HCT116 (cell line): ENCODE results near the gene KCTD1. TPM values are rescaled to one million over a fixed set of nuclear protein-coding genes. Genes with fewer than 3 reads are reported as not detected.

Experiments used
- ATAC-seq: fragments of 200-7000 bp; cut with Tn5 transposase; 2 replicates; pipeline ENCODE4 v1.9.1; 2020; ENCODE audit warnings: mild to moderate bottlenecking, moderate library complexity
- BruUV-seq: library from RNA; stranded (reverse); fragments of 400-500 nt; replicated peaks from 2 replicates; lab custom pipeline; 2021; lab: Mats Ljungman, UMichigan
- CTCF ChIA-PET: fragments of 300-600 bp; sonication (Branson Sonifier 250); formaldehyde crosslinking; loops from one replicate; lab custom pipeline; 2021; ENCODE audit warnings: antibody characterized with exemption; lab: Charles Lee
- POLR2A ChIA-PET: fragments of 300-600, 350-600 bp; sonication (Branson Sonifier 250); formaldehyde crosslinking; loops from one replicate; lab custom pipeline; 2021; ENCODE audit warnings: antibody characterized with exemption; lab: Charles Lee
- RAD21 ChIA-PET, 2 experiments: fragments of 300-600 bp; sonication (Branson Sonifier 250); formaldehyde crosslinking; loops; one replicate each; lab custom pipeline; 2023; ENCODE audit warnings: low total read pairs in 2 of 2; ENCODE audit not compliant: uncharacterized antibody in 2 of 2, unreplicated experiment in 2 of 2, low non-redundant PET in 1 of 2; lab: Charles Lee
- DNase-seq: peaks from one replicate; pipeline ENCODE4 v3.0.0-alpha.2; 2010; ENCODE audit warnings: low read depth, low spot score
- H2AFZ ChIP-seq: fragments of 200-600 bp; shearing (Covaris generic), sonication (generic); 2 replicates; pipeline ENCODE4 v1.6.1; 2017; ENCODE audit warnings: low read depth, mixed run types, mixed read lengths, antibody characterized with exemption, low read length; ENCODE audit not compliant: poor library complexity, severe bottlenecking
- H3K27ac ChIP-seq: 2 replicates; pipeline ENCODE4 v1.5.1; 2012; ENCODE audit warnings: low read depth, low read length
- H3K27me3 ChIP-seq: fragments of 200-600 bp; sonication (generic); 2 replicates; pipeline ENCODE4 v1.6.1; 2016; ENCODE audit warnings: mixed run types, low read length, mixed read lengths; ENCODE audit not compliant: insufficient read depth
- H3K36me3 ChIP-seq, 2 experiments: fragments of 200-500 bp in 1 of 2; fragments of 200-600 bp in 1 of 2; sonication (Bioruptor generic) in 1 of 2; sonication (generic) in 1 of 2; 2 replicates each; pipeline versions ENCODE4 v1.5.1 to v1.6.1; 2014 to 2016; ENCODE audit warnings: low read length in 2 of 2, inconsistent platforms in 1 of 2, mixed read lengths in 1 of 2, mixed run types in 1 of 2; ENCODE audit not compliant: insufficient read depth in 2 of 2, control insufficient read depth in 1 of 2
- H3K4me1 ChIP-seq, 2 experiments: fragments of 200-600 bp in 1 of 2; sonication (generic) in 1 of 2; 2 replicates each; pipeline versions ENCODE4 v1.5.1 to v1.6.1; 2012 to 2017; ENCODE audit warnings: low read length in 2 of 2, inconsistent platforms in 1 of 2, mild to moderate bottlenecking in 1 of 2, mixed read lengths in 1 of 2, mixed run types in 1 of 2, moderate library complexity in 1 of 2; ENCODE audit not compliant: insufficient read depth in 2 of 2, control insufficient read depth in 1 of 2
- H3K4me2 ChIP-seq: fragments of 200-600 bp; sonication (generic); 2 replicates; pipeline ENCODE4 v1.6.1; 2017; ENCODE audit warnings: mixed run types, low read length, mixed read lengths
- H3K4me3 ChIP-seq, 2 experiments: fragments of 200-600 bp in 1 of 2; sonication (generic) in 1 of 2; replicated peaks in 1 of 2; 2 replicates each; pipeline ENCODE4 v1.5.1; 2011 to 2016; ENCODE audit warnings: low read length in 2 of 2, control low read depth in 1 of 2, low read depth in 1 of 2, mild to moderate bottlenecking in 1 of 2, mixed read lengths in 1 of 2, mixed run types in 1 of 2
- H3K79me2 ChIP-seq: fragments of 200-600 bp; sonication (generic); 2 replicates; pipeline ENCODE4 v1.6.1; 2017; ENCODE audit warnings: mild to moderate bottlenecking, mixed run types, low read length, moderate library complexity, mixed read lengths; ENCODE audit not compliant: insufficient read depth
- H3K9ac ChIP-seq: fragments of 200-600 bp; sonication (generic); 2 replicates; pipeline ENCODE4 v1.6.1; 2016; ENCODE audit warnings: low read length, mixed read lengths
- H3K9me2 ChIP-seq: fragments of 200-600 bp; sonication (generic), shearing (Covaris generic); 2 replicates; pipeline ENCODE4 v1.6.1; 2017; ENCODE audit warnings: mixed run types, mild to moderate bottlenecking, moderate library complexity; ENCODE audit not compliant: insufficient read depth
- H3K9me3 ChIP-seq, 2 experiments: fragments of 200-500 bp in 1 of 2; fragments of 200-600 bp in 1 of 2; sonication (Bioruptor generic) in 1 of 2; sonication (generic) in 1 of 2; 2 replicates each; pipeline ENCODE4 v1.6.1; 2014 to 2017; ENCODE audit warnings: low read length in 2 of 2, mixed read lengths in 2 of 2, inconsistent platforms in 1 of 2, low read depth in 1 of 2, mild to moderate bottlenecking in 1 of 2, mixed run types in 1 of 2, moderate library complexity in 1 of 2; ENCODE audit not compliant: control insufficient read depth in 1 of 2, insufficient read depth in 1 of 2
- H4K20me1 ChIP-seq: fragments of 200-600 bp; sonication (generic), shearing (Covaris generic); 2 replicates; pipeline ENCODE4 v1.6.1; 2017; ENCODE audit warnings: mixed run types, mild to moderate bottlenecking, moderate library complexity; ENCODE audit not compliant: insufficient read depth
- CBX3 ChIP-seq: IDR thresholded peaks from 2 replicates; pipeline ENCODE4 v1.6.1; 2012; ENCODE audit warnings: low read depth
- CEBPB ChIP-seq: IDR thresholded peaks from 2 replicates; pipeline ENCODE4 v1.6.1; 2012; ENCODE audit warnings: low read depth
- EGR1 ChIP-seq: IDR thresholded peaks from 2 replicates; pipeline ENCODE4 v1.6.1; 2012; ENCODE audit warnings: low read depth
- EZH2 ChIP-seq: fragments of 200-600 bp; sonication (generic); IDR thresholded peaks from 2 replicates; pipeline ENCODE4 v1.6.1; 2017; ENCODE audit warnings: antibody characterized with exemption, mixed run types
- JUND ChIP-seq: IDR thresholded peaks from 2 replicates; pipeline ENCODE4 v1.6.1; 2012
- POLR2A ChIP-seq: IDR thresholded peaks from 2 replicates; pipeline ENCODE4 v1.7.0; 2011; ENCODE audit warnings: borderline replicate concordance; ENCODE audit not compliant: insufficient read depth, insufficient read length; ENCODE audit errors: extremely low read depth
- SIN3A ChIP-seq: IDR thresholded peaks from 2 replicates; pipeline ENCODE4 v1.6.1; 2012; ENCODE audit warnings: low read depth
- SP1 ChIP-seq: IDR thresholded peaks from 2 replicates; pipeline ENCODE4 v1.6.1; 2012; ENCODE audit warnings: low read depth
- TCF7L2 ChIP-seq: IDR thresholded peaks from 2 replicates; pipeline ENCODE4 v1.7.0; 2011; ENCODE audit warnings: borderline replicate concordance, inconsistent platforms; ENCODE audit not compliant: insufficient read depth, insufficient read length; ENCODE audit errors: extremely low read depth
- YY1 ChIP-seq: IDR thresholded peaks from 2 replicates; pipeline ENCODE4 v1.6.1; 2011; ENCODE audit warnings: low read length, low read depth, moderate library complexity, mild to moderate bottlenecking; ENCODE audit not compliant: insufficient replicate concordance; ENCODE audit errors: extremely low read depth
- ZFX ChIP-seq: fragments of 450-650 bp; IDR thresholded peaks from 2 replicates; pipeline ENCODE4 v1.6.1; 2017
- ZNF274 ChIP-seq: fragments of 200-500 bp; sonication (Bioruptor generic); IDR thresholded peaks from 2 replicates; pipeline ENCODE4 v1.6.1; 2014; ENCODE audit warnings: mild to moderate bottlenecking, low read depth, low read length, inconsistent platforms
- intact Hi-C: fragments of 100-400 bp; cut with micrococcal nuclease; formaldehyde crosslinking; loops from 2 replicates; pipeline ENCODE4 v1.10.0; 2022
- total RNA-seq: library from RNA; stranded (reverse); gene quantifications from one replicate; pipeline ENCODE4 v1.2.1, GENCODE V29; 2021; ENCODE audit not compliant: unreplicated experiment
- TF ChIP-seq, protein P1 (sequence below): IDR thresholded peaks from 2 replicates; pipeline ENCODE4 v1.6.1; 2011; ENCODE audit warnings: mild to moderate bottlenecking, low read length, moderate library complexity; ENCODE audit not compliant: insufficient replicate concordance; ENCODE audit errors: extremely low read depth
- TF ChIP-seq, protein P2 (sequence below), 3 experiments: fragments of 200-600 bp in 1 of 3; sonication (generic) in 1 of 3; IDR thresholded peaks in 2 of 3; conservative IDR thresholded peaks in 1 of 3; 2 replicates each; pipeline ENCODE4 v1.5.1; 2012 to 2017; ENCODE audit warnings: low read depth in 2 of 3, low read length in 2 of 3, antibody characterized with exemption in 1 of 3, borderline replicate concordance in 1 of 3, control low read depth in 1 of 3, mild to moderate bottlenecking in 1 of 3, mixed read lengths in 1 of 3, mixed run types in 1 of 3, moderate library complexity in 1 of 3; ENCODE audit not compliant: insufficient read depth in 1 of 3
- TF ChIP-seq, protein P3 (sequence below): IDR thresholded peaks from 2 replicates; pipeline ENCODE4 v1.6.1; 2012
- TF ChIP-seq, protein P4 (sequence below): IDR thresholded peaks from 2 replicates; pipeline ENCODE4 v1.6.1; 2012
- TF ChIP-seq, protein P5 (sequence below): IDR thresholded peaks from 2 replicates; pipeline ENCODE4 v1.6.1; 2012; ENCODE audit warnings: low read depth

Gene KCTD1
- total RNA-seq, 1 experiment from 2014 or later, result 16.8 TPM

DNA sequence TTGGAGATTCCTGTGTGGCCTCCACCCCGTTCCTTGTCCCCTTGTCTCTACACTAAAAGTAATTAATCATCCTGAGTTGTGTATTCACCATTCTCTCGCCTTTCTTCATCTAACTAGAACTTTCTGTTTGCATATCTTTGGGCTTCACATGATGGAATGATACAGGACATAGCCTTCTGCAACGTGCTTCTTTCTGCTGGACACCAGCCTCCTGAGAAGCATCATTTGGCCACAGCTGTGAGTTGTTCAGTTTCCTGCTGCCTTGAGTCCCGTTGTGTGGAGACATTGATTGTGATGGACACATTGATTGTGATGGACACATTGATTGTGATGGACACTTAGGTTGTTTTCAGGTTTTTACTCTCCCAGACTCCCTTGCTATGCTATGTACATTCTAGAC is 139.3 kb downstream of the KCTD1 start (continued):
- TF ChIP-seq, protein P1, sequence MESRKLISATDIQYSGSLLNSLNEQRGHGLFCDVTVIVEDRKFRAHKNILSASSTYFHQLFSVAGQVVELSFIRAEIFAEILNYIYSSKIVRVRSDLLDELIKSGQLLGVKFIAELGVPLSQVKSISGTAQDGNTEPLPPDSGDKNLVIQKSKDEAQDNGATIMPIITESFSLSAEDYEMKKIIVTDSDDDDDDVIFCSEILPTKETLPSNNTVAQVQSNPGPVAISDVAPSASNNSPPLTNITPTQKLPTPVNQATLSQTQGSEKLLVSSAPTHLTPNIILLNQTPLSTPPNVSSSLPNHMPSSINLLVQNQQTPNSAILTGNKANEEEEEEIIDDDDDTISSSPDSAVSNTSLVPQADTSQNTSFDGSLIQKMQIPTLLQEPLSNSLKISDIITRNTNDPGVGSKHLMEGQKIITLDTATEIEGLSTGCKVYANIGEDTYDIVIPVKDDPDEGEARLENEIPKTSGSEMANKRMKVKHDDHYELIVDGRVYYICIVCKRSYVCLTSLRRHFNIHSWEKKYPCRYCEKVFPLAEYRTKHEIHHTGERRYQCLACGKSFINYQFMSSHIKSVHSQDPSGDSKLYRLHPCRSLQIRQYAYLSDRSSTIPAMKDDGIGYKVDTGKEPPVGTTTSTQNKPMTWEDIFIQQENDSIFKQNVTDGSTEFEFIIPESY, result no peak
- TF ChIP-seq ZFX (no peak), SIN3A (no peak)

DNA sequence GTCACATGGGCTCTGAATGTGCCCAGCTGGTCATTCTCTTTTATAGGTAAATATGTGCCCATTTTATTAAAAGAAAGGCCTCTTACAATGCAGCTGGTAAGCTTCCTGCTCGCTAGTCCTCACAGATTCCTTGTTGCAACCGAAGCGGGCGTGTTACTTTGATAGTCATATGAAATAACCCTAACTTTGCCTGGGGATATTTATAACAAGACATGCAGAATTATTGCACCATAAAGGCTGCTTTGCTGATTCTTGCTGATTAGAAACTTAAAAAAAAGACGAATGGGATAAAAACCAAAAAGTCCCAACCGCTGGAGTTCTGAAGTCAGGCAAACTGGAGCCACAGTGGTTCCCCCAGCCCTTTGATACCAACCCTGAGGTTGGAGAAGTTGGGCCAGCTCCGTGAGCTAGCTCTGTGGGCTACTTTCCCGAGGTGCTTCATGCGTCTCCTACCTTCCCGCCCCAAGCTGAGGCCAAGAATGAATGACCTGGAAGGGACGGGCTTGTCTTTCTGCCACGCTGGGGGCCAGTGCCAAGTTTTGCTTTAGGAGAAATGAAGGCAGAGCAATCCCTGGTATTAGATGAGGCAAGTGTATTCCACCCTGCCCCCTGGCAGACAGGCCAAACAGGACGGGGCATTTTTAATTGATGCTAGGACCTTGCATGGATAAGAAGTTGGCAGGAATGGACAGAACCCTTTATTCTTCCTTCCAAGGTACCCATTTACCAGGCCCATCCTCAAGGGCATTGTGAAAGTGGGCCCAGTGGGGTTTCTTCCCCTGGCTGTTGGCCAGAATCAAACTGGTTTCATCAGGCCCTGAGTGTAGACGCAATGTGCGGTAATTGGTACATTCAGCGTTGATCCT is 140.4 kb downstream of the KCTD1 start:
- Histone ChIP-seq H4K20me1 (no peaks in the 10 kb centered on the region), H3K27me3 (no peaks in the 10 kb centered on the region), H3K4me2 (no peak overlapping the region), H3K27ac (no peak overlapping the region), H3K36me3 (no peaks in the 10 kb centered on the region), H3K9me3 (no peaks in the 10 kb centered on the region), H3K4me3 (no peak overlapping the region), H3K9me2 (no peaks in the 10 kb centered on the region), H3K79me2 (no peaks in the 10 kb centered on the region), H2AFZ (no peak overlapping the region), H3K4me1 (no peaks in the 10 kb centered on the region; a peak in 1 of 4 replicates), H3K9ac (no peak overlapping the region)
- no peak for ATAC-seq
- no peak for DNase-seq
- CTCF ChIA-PET, result interaction anchor here (1.2 kb wide), 1 partner anchor 213 kb away, joined by 3 read pairs; no protein-coding TSS in a partner anchor
- intact Hi-C loops, result loop anchor here (5.0 kb wide), 2 partner anchors 554 to 594 kb away; no protein-coding TSS in a partner anchor
- BruUV-seq, result no TSS peak
- POLR2A ChIA-PET, result no interaction called here
- RAD21 ChIA-PET, result no interaction called here
- TF ChIP-seq EZH2 (no peak), EGR1 (no peak), ZNF274 (no peak), TCF7L2 (no peak), CBX3 (no peak), SP1 (no peak), CEBPB (no peak), YY1 (no peak), JUND (no peak), ZFX (no peak), POLR2A (no peak)
- TF ChIP-seq, protein P2, sequence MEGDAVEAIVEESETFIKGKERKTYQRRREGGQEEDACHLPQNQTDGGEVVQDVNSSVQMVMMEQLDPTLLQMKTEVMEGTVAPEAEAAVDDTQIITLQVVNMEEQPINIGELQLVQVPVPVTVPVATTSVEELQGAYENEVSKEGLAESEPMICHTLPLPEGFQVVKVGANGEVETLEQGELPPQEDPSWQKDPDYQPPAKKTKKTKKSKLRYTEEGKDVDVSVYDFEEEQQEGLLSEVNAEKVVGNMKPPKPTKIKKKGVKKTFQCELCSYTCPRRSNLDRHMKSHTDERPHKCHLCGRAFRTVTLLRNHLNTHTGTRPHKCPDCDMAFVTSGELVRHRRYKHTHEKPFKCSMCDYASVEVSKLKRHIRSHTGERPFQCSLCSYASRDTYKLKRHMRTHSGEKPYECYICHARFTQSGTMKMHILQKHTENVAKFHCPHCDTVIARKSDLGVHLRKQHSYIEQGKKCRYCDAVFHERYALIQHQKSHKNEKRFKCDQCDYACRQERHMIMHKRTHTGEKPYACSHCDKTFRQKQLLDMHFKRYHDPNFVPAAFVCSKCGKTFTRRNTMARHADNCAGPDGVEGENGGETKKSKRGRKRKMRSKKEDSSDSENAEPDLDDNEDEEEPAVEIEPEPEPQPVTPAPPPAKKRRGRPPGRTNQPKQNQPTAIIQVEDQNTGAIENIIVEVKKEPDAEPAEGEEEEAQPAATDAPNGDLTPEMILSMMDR (IDR thresholded peaks at IDR 0.05 in 2 of 3, conservative IDR thresholded peaks at IDR 0.05 in 1 of 3; ENCODE audit: borderline replicate concordance in 1 of 3, insufficient read depth in 1 of 3, low read depth in 2 of 3, low read length in 2 of 3), result no peak
- TF ChIP-seq, protein P3, sequence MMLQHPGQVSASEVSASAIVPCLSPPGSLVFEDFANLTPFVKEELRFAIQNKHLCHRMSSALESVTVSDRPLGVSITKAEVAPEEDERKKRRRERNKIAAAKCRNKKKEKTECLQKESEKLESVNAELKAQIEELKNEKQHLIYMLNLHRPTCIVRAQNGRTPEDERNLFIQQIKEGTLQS, result no peak
- TF ChIP-seq, protein P4, sequence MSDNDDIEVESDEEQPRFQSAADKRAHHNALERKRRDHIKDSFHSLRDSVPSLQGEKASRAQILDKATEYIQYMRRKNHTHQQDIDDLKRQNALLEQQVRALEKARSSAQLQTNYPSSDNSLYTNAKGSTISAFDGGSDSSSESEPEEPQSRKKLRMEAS, result no peak
- TF ChIP-seq, protein P5, sequence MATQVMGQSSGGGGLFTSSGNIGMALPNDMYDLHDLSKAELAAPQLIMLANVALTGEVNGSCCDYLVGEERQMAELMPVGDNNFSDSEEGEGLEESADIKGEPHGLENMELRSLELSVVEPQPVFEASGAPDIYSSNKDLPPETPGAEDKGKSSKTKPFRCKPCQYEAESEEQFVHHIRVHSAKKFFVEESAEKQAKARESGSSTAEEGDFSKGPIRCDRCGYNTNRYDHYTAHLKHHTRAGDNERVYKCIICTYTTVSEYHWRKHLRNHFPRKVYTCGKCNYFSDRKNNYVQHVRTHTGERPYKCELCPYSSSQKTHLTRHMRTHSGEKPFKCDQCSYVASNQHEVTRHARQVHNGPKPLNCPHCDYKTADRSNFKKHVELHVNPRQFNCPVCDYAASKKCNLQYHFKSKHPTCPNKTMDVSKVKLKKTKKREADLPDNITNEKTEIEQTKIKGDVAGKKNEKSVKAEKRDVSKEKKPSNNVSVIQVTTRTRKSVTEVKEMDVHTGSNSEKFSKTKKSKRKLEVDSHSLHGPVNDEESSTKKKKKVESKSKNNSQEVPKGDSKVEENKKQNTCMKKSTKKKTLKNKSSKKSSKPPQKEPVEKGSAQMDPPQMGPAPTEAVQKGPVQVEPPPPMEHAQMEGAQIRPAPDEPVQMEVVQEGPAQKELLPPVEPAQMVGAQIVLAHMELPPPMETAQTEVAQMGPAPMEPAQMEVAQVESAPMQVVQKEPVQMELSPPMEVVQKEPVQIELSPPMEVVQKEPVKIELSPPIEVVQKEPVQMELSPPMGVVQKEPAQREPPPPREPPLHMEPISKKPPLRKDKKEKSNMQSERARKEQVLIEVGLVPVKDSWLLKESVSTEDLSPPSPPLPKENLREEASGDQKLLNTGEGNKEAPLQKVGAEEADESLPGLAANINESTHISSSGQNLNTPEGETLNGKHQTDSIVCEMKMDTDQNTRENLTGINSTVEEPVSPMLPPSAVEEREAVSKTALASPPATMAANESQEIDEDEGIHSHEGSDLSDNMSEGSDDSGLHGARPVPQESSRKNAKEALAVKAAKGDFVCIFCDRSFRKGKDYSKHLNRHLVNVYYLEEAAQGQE, result no peak
